Left forelimb (tissue), 1 donor: ENCODE measurements around the gene E2F1.
"Not testable (repeated sequence)": the region's sequence is repeated elsewhere in the genome, so short reads cannot be mapped to it uniquely, and the experiment has no call there.

Experiments
- DNase-seq: peaks from one replicate; pipeline ENCODE4 v3.0.0-alpha.2; 2018; ENCODE audit warnings: low spot score

The E2F1 gene

DNA sequence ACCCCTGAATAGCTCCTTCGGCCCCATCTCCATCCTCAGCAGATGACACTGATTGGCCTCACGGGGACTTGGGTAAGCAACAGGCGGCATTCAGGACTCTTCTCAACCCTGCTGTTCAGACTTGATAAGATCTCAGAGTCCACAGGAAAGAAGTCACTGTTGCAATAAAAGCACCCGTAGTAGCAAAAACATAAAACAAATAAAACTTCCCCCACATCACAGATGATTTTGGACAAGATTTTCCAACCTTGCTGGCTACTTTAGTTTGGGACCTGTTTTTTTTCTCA, 41.2 kb downstream of the E2F1 start:
- DNase-seq, result no peak

DNA sequence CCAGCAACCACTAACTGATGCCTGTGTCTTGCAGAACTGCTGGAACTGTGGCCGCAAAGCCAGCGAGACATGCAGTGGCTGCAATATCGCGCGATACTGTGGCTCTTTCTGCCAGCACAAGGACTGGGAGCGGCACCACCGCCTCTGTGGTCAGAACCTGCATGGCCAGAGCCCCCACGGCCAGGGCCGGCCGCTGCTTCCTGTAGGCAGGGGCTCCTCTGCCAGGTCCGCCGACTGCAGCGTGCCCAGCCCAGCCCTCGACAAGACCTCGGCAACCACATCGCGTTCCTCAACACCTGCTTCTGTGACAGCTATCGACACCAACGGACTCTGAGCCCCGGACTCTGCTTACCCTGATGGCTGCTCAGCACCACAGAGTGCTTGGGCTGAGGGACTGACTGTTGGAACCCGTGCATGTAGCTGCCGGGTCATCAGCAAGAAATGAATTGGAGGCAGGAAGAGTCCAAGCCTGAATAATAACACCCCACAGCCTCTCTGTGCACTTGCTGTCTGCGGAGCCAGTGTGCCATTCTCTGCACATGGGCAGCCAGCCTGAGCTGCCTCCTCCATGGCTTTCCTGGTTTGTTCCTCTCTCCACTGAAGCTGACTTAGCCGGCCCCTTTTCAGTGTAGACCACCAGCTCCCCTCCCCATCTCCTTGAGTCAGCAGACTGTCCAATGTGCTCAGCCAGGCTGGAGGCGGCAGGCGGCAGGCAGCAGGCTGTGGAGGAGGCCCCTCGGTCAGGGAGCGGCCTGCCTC, 41.7 kb downstream of the E2F1 start:
- DNase-seq, result no peak

DNA sequence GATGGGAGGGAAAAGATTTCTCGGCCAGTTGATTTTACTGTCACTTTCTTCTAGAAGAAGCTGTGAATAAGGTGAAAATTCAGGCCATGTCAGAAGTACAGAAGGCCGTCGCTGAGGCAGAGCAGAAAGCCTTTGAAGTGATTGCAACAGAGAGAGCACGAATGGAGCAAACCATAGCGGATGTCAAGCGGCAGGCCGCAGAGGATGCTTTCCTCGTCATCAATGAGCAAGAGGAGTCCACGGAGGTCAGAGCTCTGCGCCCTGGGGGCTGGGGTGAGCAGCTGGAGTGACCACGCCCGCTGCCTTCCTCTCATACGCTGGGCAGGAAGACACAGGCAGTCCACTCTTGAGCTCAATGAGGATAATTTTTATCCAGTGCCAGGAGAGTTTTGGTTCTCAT, 45.9 kb downstream of the E2F1 start:
- no peak for DNase-seq

DNA sequence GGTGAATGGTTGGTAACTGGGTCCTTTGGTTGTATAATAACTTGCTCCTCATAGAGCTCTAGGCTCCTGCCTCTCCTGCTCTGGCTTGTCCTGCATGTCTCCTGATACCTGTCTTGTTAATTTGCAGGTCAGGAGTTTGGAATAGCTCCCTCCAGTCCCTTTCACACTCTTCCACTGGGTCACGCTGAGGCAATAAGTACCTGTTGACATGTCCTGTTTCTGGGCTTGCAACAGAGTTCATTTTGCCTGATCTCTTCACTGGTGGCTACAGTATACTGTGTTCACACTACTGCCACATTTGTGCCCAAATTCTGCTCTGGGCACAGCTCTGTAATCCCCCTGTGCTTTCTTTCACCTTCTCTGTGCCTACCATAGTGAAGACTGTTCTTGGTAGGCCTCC, 49.4 kb downstream of the E2F1 start:
- DNase-seq, result no peak

DNA sequence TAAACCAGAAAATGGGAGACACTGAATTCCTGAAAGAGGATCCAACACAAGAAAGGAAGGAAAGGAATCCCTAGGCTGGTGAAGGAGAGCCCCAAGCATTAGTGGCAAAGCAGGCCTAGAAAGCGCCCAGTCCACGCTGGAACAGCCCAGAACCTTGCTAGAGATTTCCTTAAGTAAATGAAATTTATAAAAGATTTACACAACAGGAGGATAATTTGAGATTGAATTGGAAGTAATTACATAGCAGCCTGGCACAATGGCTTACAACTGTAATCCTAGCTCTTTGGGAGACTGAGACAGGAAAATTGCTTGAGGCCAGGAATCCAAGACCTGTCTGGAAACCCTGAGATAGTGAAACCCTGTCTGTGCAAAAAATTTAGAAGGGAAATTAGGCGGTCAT, 50.8 kb downstream of the E2F1 start:
- DNase-seq, result no peak

DNA sequence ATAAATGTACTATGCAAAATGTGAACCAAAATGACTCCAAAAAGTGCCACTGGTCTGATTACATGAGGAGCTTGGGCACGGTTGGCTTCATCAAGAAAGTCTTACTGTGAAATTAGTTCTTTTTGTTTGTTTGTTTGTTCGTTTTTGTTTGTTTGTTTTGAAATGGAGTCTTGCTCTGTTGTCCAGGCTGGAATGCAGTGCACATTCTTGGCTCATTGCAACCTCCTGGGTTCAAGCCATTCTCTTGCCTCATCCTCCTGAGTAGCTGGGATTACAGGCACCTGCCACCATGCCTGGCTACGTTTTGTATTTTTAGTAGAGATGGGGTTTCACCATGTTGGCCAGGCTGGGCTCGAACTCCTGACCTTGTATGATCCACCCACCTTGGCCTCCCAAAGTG, 54.3 kb downstream of the E2F1 start:
- DNase-seq, result not testable (repeated sequence)

DNA sequence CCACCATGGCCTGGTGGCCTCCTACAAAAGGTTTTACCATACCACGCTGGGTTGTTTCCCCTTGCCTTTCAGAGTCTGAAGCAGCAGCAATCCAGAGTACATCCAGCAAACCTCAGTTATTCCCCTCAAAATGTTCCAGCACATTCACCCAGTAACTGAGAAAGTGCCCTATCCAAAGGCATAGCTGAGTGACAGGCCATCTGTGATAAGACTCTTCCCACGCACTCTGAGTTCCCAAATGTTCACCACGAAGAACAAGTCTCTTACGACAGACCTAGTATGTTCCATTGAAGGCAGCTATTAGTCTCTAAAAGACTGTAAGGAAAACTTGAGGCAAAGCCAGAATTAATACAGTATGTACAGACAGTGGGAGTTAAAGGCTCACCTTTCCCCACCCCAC, 55.7 kb downstream of the E2F1 start:
- no peak for DNase-seq

DNA sequence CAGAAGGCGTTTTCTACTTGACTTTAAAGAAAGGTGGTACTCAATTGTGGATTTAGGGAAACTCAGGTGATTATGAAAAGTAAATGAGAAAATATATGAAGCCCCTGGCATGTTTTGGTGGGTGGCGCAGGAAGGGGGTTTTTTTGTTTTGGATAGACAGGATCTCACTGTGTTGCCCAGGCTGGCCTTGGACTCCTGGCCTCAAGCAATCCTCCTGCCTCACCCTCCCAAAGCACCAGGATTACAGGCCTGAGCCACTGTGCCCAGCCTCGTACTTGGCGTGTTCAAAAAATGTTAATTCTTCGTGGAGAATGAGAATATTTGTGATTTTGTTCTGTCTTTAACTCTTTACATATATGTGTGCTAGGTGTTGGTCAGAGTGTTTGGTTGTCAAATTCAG, 56.2 kb downstream of the E2F1 start:
- no peak for DNase-seq

DNA sequence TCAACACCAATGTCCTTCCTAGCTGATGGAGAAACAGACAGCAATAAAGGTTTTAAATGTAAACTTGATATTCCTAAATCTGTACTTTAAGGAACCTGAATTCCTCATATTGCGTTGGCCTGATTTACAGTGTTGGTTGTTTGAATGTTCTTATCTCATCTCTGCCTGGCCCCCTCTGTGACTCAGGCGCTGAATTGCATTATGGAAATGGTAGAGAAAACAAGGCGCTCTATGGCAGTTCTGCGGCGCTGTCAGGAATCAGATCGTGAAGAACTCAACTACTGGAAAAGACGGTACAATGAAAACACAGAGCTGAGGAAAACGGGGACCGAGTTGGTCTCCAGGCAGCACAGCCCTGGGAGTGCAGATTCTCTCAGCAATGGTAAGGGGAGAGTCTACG, 56.7 kb downstream of the E2F1 start:
- no peak for DNase-seq

DNA sequence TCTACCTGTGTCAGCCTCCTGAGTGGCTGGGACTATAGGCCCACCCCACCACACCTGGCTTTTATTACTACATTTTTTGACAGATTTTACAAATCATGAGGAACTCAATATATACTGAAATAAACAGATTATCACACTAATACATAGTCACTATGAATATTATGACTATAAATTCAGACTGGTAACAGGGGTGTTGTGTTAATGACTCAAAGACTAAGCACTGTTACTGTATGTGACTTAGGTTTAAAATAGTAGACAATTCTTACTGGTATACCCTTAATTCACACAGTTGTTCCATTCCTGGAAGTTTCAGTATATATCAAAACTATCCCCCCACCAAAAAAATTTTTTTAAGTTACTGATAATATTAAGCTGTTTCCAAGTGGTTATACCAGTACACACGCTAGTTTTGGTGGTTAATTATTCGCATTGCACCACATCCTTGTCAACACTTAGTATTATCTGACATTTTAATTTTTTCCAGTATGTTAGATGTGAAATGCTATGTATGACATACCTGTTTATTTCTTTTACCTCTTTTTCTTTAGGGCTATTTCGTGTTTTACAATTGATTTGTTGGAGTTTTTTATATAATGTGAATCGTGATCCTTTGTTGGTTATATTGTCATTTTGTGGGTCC, 58.5 kb downstream of the E2F1 start:
- no peak for DNase-seq

DNA sequence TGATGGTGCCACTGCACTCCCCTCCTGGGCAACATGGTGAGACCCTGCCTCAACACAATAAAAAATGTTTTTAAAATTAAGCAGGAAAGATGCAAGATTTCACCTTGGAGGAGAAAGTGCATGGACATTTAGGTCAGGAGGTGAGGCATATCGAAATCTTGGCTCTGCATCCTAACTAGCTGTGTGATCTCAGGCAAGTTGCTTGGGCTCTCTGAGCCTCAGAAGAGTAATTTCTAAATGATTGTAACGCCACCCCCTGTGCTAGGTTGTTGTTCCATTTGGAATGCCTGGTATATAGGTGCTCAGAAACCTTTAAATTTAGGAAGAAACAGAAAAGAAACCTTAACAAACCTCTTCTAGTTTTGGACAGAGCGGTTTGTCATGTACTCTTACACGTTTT, 60.0 kb downstream of the E2F1 start:
- DNase-seq, result no peak
